GM19351 (cell line): Measurements from ENCODE around the gene OR2M2.

Experiments used
- ATAC-seq: cut with Tn5 transposase; IDR thresholded peaks from one replicate; pipeline ENCODE4 v1.9.1; 2021; ENCODE audit warnings: mild to moderate bottlenecking, moderate library complexity; ENCODE audit not compliant: unreplicated experiment

OR2M2 gene, protein sequence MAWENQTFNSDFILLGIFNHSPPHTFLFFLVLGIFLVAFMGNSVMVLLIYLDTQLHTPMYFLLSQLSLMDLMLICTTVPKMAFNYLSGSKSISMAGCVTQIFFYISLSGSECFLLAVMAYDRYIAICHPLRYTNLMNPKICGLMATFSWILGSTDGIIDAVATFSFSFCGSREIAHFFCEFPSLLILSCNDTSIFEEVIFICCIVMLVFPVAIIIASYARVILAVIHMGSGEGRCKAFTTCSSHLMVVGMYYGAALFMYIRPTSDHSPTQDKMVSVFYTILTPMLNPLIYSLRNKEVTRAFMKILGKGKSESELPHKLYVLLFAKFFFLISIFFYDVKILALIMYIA

DNA sequence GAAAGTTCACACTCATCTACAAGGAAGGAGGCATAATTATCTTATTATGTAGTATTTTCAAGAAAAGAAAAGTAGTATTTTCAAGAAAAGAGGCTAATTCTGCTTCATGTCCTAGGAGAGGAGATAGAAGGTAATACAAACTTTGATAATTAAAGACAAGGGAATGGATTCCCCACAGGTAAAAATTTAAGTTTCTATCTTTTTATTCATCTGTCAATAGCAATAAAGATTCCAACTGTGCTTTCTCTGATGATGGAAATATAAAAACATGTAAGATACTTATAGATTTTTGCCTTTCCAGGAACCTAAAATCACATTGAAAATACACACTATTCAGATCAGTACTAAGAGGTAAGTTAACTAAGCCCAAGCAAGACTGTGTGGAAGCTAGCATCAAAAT is at the start of gene OR2M2:
OR2M2 (plus strand) TSS at position 301 of the 400 bp plus-strand sequence. CDS start 5,165 bp downstream, outside the sequence.
- no peak for ATAC-seq

DNA sequence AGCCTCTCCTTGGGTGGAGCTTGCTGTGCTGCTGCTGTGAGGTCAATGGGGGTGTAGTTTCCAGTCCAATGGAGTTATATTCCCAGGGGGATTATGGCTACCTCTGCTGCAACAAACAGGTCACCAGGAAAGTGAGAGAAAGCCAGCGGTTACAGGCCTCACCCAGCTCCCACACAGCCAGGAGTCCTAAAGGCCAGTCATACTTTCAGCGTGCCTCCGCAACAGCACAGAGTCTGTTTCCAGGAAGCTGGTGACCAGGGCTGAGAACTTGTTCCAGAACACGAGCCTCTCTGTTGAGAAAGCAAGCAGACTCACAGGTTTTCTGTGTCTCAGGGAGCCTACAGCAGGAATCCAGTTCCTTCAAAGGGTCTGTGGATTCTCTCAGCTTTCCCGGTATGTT is 47.0 kb upstream of the OR2M2 start:
- no peak for ATAC-seq

DNA sequence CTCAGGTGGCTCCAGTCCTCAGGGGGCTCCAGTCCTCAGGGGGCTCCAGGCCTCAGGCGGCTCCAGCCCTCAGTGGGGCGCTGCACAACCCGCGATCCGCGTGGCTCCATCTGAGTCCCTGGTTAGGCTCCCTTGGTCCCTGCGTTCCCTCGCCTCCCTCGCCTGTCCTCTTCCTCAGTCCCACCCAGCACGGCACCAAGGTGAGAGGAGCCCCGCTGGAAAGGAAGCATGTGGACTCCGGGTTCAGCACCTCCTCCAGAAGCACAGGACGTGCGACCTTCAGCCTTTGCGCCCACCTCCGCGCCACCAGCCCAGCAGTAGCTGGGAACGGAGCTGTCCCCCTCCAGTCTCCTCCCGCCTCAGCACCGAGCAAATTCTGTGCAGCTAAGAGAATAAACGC is 37.8 kb upstream of the OR2M2 start:
- no peak for ATAC-seq

DNA sequence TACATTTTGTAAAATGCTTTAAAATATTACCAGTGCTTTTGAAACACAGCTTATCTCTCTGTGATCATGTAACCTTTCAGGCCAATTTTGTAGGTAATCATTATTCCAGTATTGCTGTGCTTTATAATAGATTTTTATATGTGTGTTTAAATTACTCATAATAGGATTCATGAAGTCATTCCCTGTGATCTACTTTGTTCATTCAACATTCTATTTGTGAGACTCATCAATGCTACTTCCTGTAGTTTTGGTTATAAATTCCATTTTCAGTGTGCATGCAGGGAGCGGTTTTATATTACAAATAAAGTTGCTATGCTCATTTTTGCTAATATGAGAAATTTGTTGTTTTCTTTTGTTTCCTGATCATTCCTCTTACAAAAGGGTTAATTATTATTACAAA is 33.8 kb upstream of the OR2M2 start:
- no peak for ATAC-seq

DNA sequence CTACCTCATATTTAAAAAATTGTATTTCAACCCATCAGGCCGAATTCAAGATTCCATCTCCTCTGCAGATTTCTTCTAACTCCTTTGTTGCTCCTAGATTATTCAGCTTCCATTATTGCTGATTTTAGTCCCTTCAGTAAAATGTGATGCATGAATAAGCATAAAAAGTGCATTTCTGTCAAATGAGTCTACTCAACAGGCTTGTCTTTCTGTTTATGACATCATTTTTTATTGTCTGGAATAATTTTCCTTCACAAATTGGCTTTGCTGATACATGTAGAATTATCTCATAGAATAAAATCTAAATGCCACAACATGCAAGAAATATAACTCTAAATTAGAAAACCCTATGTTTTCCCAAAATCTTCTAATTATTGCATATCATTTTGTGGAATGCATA is 31.3 kb upstream of the OR2M2 start:
- ATAC-seq, result no peak

DNA sequence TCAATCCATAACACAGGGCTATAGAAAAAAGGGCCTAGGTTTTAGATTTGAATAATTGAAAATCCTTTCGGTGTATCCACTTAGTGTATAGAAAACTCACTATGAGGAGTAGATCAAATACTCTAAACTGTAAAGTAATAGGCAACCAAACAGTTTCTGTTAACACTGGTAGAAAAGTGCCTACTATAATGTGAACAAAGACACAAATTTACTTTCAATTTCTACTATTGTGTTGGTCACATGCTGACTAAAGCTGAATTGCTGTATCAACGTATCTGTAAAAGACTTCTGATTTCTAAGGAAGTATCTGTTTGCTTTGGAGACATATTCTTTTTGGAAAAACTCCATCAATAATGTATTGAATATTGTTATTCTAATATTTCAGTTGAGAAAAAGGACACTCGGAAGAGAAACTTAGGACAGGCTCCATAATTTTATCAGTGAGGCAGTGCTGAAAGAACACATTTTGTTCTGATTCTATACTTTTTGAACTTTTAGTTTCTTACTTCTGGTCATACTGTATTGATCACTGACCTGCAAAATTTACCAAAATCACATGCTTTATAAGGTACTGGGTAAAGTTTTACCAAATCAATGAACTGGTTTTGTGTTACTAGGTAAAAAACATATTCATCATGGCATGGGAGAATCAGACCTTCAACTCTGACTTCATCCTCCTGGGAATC is 30.0 kb upstream of the OR2M2 start, which contains the start of gene OR2M5:
OR2M5 (plus strand) TSS at position 636 of the 686 bp plus-strand sequence; CDS start at position 636, 0 bp downstream.
- no peak for ATAC-seq

DNA sequence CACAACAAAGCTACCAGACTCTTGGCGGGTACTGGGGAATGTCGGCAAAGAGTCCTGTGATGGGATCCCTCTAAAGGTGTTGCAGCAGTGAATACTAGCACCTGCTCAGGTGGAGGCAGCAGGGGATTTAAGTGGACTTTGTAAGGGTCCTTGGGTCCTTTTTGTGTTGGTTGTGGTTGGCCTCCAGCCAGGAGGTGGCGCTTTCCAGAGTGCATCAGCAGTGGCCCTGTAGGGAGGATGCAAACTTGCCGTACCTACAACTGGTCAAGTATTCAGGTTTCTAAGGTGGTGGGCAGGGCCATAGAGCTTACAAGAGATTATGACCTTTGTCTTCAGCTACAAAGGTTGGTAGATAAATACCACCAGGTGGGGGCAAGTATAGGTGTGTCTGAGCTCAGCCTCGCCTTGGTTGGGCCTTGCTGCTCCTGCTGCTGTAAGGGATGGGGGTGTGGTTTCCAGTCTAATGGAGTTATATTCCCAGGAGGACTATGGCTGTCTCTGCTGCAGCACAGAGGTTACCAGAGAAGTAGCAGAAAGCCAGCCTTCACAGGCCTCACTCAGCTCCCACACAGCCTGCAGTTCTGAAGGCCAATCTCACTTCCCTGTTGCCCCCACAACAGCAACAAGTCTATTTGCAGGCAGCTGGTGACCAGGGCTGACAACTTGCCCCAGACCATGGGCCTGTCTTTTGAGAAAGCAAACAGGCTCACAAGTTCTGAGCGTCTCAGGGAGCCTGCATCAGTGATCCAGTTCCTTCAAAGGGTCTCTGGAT is 22.4 kb upstream of the OR2M2 start:
- ATAC-seq, result peak; percentile 45

DNA sequence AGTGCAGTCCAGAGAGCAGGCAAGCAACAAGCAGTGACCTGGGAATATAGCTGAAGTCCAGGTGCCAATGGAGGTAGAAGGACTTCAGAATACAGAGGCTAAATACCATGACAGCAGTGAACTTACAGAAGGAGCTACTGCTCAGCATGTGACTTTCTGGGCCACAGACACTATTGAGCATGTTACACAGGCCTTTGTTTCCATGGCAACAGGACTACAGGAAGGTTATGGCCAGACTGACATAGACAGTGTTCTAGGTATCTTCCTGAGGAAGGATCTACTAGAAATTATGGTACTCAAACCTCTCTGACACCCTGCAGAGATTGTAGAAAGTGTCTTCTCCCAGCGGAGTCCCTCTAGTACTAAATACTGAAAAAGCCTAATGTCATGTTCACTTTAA is 18.7 kb upstream of the OR2M2 start:
- no peak for ATAC-seq

DNA sequence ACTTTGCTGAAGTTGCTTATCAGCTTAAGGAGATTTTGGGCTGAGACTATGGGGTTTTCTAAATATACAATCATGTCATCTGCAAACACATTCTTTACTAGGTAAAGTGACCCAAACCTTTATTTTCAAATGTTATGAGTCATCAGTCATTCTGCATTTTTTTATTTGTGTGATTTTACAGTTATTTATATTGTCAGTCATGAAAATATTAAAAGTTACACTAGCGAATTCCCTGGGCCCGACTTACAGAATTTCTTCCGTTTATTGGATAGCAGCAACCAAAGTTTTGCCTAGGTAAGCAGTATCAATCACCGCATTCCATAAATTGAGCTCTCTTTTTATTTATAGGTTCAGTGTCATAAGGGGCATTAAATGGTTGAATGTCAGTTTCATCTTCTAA is 15.9 kb upstream of the OR2M2 start:
- ATAC-seq, result no peak

DNA sequence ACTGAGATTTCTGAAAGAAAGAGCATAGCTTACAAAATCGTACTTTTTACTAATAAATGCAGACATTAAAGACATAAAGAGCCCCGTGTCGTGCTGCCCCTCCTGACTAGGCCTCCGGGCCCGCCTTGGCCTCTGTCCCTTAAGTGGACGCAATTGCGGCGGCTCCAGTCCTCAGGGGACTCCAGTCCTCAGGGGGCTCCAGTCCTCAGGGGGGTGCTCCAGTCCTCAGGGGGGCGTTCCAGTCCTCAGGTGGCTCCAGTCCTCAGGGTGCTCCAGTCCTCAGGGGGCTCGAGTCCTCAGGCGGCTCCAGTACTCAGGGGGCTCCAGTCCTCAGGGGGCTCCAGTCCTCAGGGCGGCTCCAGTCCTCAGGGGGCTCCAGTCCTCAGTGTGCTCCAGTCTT is 10.6 kb upstream of the OR2M2 start:
- ATAC-seq, result no peak

DNA sequence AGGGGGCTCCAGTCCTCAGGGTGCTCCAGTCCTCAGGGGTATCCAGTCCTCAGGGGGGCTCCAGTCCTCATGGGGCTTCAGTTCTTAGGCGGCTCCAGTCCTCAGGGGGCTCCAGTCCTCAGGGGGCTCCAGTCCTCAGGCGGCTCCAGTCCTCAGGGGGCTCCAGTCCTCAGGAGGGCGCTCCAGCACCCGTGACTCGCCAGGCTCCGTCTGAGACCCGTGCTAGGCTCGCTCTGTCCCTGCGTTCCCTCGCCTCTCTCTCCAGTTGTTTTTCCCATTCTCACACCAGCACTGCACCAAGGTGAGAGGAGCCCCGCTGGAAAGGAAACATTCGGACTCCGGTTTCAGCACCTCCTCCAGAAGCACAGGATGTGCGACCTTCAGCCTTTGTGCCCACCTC is 9.4 kb upstream of the OR2M2 start:
- ATAC-seq, result no peak

DNA sequence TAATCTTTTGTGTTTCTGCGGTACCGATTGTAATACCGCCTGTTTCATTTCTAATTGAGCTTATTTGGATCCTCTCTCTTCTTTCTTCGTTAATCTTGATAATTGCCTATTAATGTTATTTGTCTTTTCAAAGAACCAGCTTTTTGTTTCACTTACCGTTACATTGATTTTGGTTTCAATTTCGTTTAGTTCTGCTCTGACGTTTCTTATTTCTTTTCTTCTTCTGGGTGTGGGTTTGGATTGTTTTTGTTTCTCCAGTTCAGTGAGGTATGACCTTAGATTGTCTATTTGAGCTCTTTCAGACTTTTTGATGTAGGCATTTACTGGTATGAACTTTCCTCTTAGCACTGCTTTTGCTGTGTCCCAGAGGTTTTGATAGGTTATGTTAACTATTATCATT is 9.4 kb downstream of the OR2M2 start:
- peak; percentile 77 for ATAC-seq

DNA sequence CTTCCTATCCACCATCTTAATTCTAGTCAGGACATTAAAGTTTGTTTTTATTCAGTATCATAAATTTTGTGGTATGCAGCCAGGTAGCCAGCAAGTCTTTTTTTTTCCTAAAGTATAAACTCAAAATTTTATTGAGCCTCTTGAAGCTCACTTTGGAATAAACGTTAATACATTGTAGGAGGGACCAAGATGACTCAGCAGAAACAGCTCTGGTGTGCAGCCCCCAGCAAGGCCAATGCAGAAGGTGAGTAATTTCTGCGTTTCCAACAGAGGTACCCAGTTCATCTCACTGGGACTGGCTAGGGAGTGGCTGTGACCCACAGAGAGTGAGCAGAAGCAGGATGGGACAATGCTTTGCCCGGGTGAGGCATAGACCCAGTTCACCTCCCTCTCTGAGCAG is 12.7 kb downstream of the OR2M2 start:
- no peak for ATAC-seq

DNA sequence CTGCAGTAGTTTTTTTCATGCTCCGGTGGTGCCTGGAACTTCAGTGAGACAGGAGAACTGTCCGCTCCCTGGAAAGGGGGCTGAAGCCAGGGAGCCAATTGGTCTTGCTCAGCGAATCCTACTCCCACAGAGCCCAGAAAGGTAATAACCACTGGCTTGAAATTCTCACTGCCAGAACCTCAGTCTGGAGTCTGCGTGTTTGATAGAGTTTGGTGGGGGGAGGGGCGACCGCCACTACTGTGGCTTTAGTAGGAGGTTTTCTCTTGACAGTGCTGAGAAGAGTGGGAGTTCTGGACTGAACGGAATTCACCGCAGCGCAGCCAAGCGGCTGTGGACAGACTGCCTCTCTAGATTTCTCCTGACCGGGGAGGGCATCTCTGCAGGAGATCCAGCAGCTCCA is 14.4 kb downstream of the OR2M2 start:
- ATAC-seq, result no peak

DNA sequence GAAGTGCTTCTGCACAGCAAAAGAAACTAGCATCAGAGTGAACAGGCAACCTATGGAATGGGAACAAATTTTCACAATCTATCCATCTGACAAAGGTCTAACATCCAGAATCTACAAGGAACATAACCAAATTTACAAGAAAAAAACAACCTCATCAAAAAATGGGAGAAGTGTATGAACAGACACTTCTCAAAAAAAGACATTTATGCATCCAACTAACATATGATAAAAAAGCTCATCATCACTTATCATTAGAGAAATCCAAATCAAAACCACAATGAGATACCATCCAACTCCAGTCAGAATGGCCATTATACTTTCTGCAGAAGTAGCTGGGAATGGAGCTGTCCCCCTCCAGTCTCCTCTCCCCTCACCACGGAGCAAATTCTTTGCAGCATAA is 19.5 kb downstream of the OR2M2 start:
- ATAC-seq, result no peak

DNA sequence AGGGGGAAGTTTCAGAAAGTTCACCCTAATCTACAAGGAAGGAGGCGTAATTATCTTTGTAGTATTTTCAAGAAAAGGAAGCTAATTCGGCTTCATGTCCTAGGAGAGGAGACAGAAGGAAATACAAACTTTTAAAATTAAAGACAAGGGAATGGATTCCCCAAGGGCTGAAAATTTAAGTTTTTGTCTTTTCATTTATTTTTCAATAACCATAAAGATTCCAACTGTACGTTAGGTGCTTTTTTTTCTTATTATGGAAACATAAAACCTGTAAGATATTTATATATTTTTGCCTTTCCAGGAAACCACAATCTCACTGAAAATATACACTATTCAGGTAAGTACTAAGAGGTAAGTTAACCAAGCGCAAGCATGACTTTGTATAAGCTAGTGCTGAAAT is 22.3 kb downstream of the OR2M2 start, which contains the start of gene OR2M3:
OR2M3 (plus strand) TSS at position 301 of the 400 bp plus-strand sequence. CDS start 5,803 bp downstream, outside the sequence.
- no peak for ATAC-seq

DNA sequence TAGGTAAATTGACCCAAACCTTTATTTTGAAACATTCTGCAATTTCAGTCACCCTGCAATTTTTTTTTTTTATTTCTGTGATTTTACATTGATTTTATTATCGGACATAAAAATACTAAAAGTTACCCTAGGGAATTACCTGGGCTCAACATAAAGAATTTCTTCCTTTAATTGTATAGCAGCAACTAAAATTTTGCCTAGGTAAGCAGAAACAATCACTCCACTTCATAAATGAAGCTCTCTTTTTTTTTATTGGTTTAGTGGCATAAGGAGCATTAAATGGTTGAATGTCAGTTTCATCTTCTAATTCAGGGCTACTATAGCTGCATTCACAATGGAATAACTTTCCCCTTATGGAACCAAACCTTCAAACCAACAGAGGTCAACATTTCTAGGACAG is 41.3 kb downstream of the OR2M2 start:
- ATAC-seq, result no peak

DNA sequence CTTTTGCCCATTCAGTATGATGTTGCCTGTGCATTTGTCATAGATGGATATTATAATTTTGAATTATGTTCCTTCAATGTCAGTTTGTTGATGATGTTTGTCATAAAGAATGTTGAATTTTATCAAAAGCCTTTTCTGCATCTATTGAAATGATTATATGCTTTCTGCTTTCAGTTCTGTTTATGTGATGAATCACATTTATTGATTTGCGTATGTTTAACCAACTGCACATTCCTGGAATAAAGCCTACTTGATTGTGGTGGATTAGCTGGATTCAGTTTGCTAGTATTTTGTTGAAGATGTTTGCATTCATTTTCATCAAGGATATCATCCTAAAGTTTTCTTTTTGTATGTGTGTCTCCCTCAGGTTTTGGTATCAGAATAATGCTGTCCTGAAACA is 50.9 kb downstream of the OR2M2 start:
- ATAC-seq, result no peak

DNA sequence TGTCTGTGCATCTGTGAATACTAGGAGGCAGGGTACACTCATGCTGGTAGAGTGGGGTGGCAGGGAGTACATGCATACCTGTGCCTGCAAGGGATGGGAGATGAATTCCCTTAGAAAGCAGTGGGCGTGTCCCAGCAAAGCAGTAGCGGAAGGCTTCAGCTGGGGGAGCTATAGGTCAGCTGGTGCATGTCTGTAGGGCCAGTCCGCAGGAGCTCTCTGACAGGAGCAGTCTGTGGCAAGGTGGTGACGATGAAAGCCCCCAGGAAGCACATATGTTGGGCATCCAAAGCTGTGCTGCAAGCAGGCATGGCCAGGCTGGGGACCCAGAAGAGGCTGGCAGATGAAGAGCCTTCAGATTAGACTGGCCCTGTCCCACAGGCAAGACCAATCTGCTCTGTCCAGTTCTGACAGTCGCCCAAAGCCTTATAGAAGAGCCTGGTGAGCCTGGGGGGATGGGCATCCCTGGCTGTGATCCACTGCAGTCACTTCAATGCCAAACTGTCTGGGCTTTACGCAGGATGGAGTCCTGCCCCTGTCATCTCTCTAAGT is 54.8 kb downstream of the OR2M2 start:
- no peak for ATAC-seq
